Gastrocnemius medialis (tissue), 4 donors: Measurements from ENCODE around the gene C4BPA. TPM values are rescaled to one million over a fixed set of nuclear protein-coding genes. Genes with fewer than 3 reads are reported as not detected.

ENCODE experiments used
- ATAC-seq, 2 donors: fragments of 150-250 bp; one replicate each; pipeline ENCODE4 v1.9.1; 2016
- DNase-seq, 2 donors: peaks; one replicate each; pipeline ENCODE4 v3.0.0-alpha.2; 2019
- H3K27ac ChIP-seq, 4 donors: fragments of 200-600 bp; sonication (generic); 1 replicate in 1 of 4; 2 replicates in 3 of 4; pipeline ENCODE4 v1.5.1; 2016 to 2018; ENCODE audit warnings: mild to moderate bottlenecking in 2 of 4, moderate library complexity in 1 of 4
- H3K27me3 ChIP-seq, 3 donors: fragments of 200-600 bp; sonication (generic) in 2 of 3; 1 replicate in 1 of 3; 2 replicates in 2 of 3; pipeline versions ENCODE4 v1.5.1 to v1.6.0; 2016 to 2019; ENCODE audit warnings: mild to moderate bottlenecking in 1 of 3, moderate library complexity in 1 of 3
- H3K36me3 ChIP-seq, 2 donors: fragments of 200-600 bp; sonication (generic) in 1 of 2; one replicate each; pipeline ENCODE4 v1.5.1; 2017 to 2018
- H3K4me1 ChIP-seq, 2 donors: fragments of 200-600 bp; sonication (generic) in 1 of 2; one replicate each; pipeline ENCODE4 v1.5.1; 2016 to 2017; ENCODE audit warnings: mild to moderate bottlenecking in 2 of 2
- H3K4me3 ChIP-seq, 4 donors: fragments of 200-600 bp; sonication (generic) in 3 of 4; 1 replicate in 1 of 4; 2 replicates in 3 of 4; pipeline ENCODE4 v1.5.1; 2016 to 2019; ENCODE audit warnings: mild to moderate bottlenecking in 2 of 4
- H3K9me3 ChIP-seq, 3 donors: fragments of 200-600 bp; sonication (generic) in 2 of 3; 1 replicate in 1 of 3; 2 replicates in 2 of 3; pipeline ENCODE4 v1.5.1; 2016 to 2019
- POLR2A ChIP-seq, 2 donors: fragments of 450-650 bp; IDR thresholded peaks; one replicate each; pipeline ENCODE4 v1.6.1; 2017; ENCODE audit warnings: antibody characterized with exemption in 2 of 2, mild to moderate bottlenecking in 2 of 2, moderate library complexity in 2 of 2
- in situ Hi-C, 4 donors: fragments of 200-750 bp; cut with MboI; loops; one replicate each; pipeline versions ENCODE4 v1.15.0 to v1.8.0; 2017; ENCODE audit warnings: low sequenced_read_pairs in 4 of 4
- intact Hi-C: fragments of 100-400 bp; cut with DNase I; formaldehyde crosslinking; loops from one replicate; pipeline ENCODE4 v1.15.1; 2023; ENCODE audit warnings: low total_unique reads
- total RNA-seq, 4 donors: library from RNA; depleted of rRNA; stranded (reverse); fragments of >200 nt; gene quantifications; one replicate each; pipeline versions ENCODE4 v1.1.0 to v1.2.3, GENCODE V29; 2016
- TF ChIP-seq, protein P1 (sequence below), 5 experiments: fragments of 450-650 bp in 3 of 5; fragments of 200-600 bp in 2 of 5; sonication (generic) in 2 of 5; IDR thresholded peaks in 4 of 5; conservative IDR thresholded peaks in 1 of 5; 1 replicate in 4 of 5; 2 replicates in 1 of 5; pipeline ENCODE4 v1.5.1; 2016 to 2019; ENCODE audit warnings: antibody characterized with exemption in 5 of 5, mild to moderate bottlenecking in 3 of 5, moderate library complexity in 3 of 5

C4BPA gene
- total RNA-seq, 4 donors from 2014 or later, result 0.81 to 2.8 TPM; not detected in 2

DNA sequence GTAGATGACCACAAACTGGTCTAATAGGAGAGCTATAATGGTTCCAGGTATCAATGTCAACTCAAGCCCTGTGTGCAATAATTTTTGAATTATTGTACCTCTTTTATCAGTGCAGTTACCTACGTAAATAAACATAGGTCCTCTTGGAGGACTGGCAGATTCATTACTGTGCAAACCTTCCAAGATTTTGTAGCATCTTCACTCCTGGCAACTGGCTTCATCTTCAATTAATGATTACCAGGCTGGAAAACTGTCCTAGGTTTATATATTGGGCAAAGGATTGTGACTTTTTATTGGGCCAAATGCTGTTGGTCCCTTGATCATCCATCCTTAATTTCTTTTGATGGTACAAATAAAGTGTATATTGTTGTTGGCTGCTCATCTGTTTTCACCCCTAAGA is 35.6 kb downstream of the C4BPA start:
- no peaks in the 10 kb centered on the region for H3K9me3 ChIP-seq
- H3K27ac ChIP-seq, result no peak overlapping the region
- H3K27me3 ChIP-seq, result no peaks in the 10 kb centered on the region
- ATAC-seq, result no peak
- intact Hi-C loops (no loop called here), in situ Hi-C loops (no loop called here)
- H3K36me3 ChIP-seq, result no peaks in the 10 kb centered on the region
- no peak for DNase-seq
- H3K4me1 ChIP-seq, result no peaks in the 10 kb centered on the region
- no peak overlapping the region for H3K4me3 ChIP-seq
- TF ChIP-seq, protein P1, sequence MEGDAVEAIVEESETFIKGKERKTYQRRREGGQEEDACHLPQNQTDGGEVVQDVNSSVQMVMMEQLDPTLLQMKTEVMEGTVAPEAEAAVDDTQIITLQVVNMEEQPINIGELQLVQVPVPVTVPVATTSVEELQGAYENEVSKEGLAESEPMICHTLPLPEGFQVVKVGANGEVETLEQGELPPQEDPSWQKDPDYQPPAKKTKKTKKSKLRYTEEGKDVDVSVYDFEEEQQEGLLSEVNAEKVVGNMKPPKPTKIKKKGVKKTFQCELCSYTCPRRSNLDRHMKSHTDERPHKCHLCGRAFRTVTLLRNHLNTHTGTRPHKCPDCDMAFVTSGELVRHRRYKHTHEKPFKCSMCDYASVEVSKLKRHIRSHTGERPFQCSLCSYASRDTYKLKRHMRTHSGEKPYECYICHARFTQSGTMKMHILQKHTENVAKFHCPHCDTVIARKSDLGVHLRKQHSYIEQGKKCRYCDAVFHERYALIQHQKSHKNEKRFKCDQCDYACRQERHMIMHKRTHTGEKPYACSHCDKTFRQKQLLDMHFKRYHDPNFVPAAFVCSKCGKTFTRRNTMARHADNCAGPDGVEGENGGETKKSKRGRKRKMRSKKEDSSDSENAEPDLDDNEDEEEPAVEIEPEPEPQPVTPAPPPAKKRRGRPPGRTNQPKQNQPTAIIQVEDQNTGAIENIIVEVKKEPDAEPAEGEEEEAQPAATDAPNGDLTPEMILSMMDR (IDR thresholded peaks at IDR 0.05 in 4 of 5, conservative IDR thresholded peaks at IDR 0.05 in 1 of 5), result no peak
- no peak for TF ChIP-seq POLR2A (IDR thresholded peaks at IDR 0.05)

DNA sequence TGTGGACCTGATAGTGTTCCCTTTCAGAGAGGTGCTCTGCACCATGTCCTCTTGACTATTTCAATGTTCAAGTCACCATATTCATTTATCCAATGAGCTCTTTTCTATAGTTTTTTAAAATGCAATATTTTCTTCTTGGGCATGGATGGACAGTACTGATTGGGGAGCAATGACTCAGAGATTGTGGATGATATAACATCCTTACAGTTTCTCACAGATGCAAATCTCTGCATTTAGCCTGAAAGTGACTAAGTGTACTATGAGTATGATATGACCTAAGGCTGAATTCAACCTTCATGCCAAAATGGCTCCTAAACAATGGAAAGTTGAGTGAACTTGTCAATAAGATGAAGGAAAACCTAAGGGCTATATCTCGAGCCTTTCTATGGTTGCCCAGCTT is 36.5 kb downstream of the C4BPA start:
- Histone ChIP-seq H3K36me3 (no peaks in the 10 kb centered on the region), H3K4me1 (no peaks in the 10 kb centered on the region), H3K9me3 (no peaks in the 10 kb centered on the region), H3K27me3 (no peaks in the 10 kb centered on the region), H3K27ac (no peak overlapping the region), H3K4me3 (no peak overlapping the region)
- no peak for DNase-seq
- ATAC-seq, result no peak
- intact Hi-C loops (no loop called here), in situ Hi-C loops (no loop called here)
- TF ChIP-seq, protein P1 (IDR thresholded peaks at IDR 0.05 in 4 of 5, conservative IDR thresholded peaks at IDR 0.05 in 1 of 5), result no peak
- TF ChIP-seq POLR2A (IDR thresholded peaks at IDR 0.05), result no peak

DNA sequence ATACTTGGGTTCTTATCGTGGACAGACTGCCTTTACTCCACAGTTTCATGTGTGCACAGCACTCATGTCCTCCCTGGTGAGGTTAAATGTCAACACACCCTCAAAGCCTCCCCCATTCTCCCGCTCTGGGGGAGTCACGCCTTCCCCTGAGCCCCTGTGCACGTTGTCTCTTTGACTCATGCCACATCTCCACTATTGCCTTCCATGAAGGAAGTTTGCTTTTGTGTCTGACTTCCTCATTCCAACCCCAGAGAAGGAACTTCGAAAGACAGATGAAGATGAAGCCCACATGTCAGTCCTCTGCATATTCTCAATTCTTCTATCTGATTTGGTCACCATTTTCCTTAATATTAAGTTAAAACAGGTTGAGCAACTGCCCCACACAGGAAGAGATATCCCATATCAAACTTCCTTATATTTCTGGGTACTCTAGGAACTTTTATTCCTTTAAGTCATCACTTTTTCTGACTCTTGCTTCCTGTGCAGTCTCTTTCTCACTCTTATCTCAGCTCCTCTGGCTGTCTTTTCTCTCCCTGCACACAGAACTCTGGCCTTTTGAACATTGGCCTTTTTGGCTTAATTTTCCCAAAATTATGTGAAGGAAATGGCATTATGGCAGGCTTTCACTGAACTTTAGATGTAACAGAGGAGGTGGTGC is 41.5 kb downstream of the C4BPA start:
- intact Hi-C loops, result no loop called here
- no peaks in the 10 kb centered on the region for H3K36me3 ChIP-seq
- H3K27ac ChIP-seq, result no peak overlapping the region
- DNase-seq (no peak), ATAC-seq (no peak)
- H3K4me3 ChIP-seq, result no peak overlapping the region
- no peaks in the 10 kb centered on the region for H3K9me3 ChIP-seq
- H3K27me3 ChIP-seq, result no peaks in the 10 kb centered on the region
- TF ChIP-seq, protein P1 (IDR thresholded peaks at IDR 0.05 in 4 of 5, conservative IDR thresholded peaks at IDR 0.05 in 1 of 5), result no peak
- TF ChIP-seq POLR2A (IDR thresholded peaks at IDR 0.05), result no peak
- in situ Hi-C loops, result no loop called here
- H3K4me1 ChIP-seq, result no peaks in the 10 kb centered on the region

DNA sequence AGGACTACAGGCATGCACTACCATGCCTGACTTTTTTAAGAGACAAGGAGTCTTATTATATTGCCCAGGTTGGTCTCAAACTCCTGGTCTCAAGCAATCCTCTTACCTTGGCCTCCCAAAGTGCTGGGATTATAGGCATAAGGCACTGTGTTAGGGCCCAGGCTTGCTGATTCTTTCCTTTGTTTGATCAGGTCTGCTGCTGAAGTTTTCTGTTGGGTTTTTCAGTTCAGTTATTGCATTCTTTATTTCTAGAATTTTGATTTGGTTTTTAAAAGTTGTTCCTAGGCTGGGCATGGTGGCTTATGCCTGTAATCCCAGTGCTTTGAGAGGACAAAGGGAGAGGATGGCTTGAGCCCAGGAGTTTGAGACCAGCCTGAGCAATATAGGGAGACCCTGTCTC is 47.9 kb downstream of the C4BPA start:
- Histone ChIP-seq H3K4me3 (no peak overlapping the region), H3K27ac (no peak overlapping the region), H3K4me1 (no peaks in the 10 kb centered on the region), H3K36me3 (no peaks in the 10 kb centered on the region), H3K9me3 (no peaks in the 10 kb centered on the region), H3K27me3 (no peaks in the 10 kb centered on the region)
- no peak for DNase-seq
- in situ Hi-C loops (no loop called here), intact Hi-C loops (no loop called here)
- ATAC-seq, result no peak
- TF ChIP-seq, protein P1 (IDR thresholded peaks at IDR 0.05 in 4 of 5, conservative IDR thresholded peaks at IDR 0.05 in 1 of 5), result no peak
- TF ChIP-seq POLR2A (IDR thresholded peaks at IDR 0.05), result no peak
